ENCODE data around the gene CHD9.
"Not testable (repeated sequence)": the region's sequence is repeated elsewhere in the genome, so short reads cannot be mapped to it uniquely, and the experiment has no call there.

CHD9 gene

DNA sequence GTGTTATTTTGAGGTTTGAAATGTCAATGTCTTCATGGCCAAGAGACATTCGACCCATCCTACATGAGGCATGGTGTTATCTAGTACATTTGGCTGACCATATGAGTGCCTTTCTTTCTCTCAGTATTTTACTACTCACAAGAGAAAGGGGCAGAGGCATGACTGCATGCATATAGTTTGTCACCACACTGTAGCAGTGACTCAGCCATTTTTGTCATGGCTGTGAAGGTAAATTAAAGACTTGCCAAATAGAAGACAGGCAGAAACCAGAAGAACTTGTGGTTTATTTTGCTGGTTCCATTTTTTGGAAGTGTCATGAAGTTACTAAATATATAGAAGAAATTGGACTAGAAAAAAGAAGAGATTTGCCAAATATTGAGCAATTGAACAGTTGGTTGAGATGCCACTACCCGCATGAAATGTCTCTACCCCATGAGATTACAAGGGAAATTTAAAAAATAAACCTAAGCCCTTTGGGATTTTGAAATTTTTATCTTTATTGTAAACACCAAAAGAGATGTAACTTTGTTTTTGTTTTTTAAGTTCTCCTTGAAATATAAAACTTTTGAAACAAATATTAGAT is 170.3 kb downstream of the CHD9 start:
- Mint-ChIP-seq H3K4me3 (no peak overlapping the region), H3K9me3 (no peaks in the 10 kb centered on the region), H3K4me1 (no peaks in the 10 kb centered on the region), H3K27ac (no peak overlapping the region), H3K36me3 (ENCODE audit: low read depth) (peaks cover 16% of the 10 kb centered on the region), H3K27me3 (no peaks in the 10 kb centered on the region)
- ATAC-seq (no peak), DNase-seq (no peak)

- H3K27ac Mint-ChIP-seq: no peak overlapping the region
- no peaks in the 10 kb centered on the region for H3K27me3 Mint-ChIP-seq
- ATAC-seq: no peak
- H3K9me3 Mint-ChIP-seq: no peaks in the 10 kb centered on the region
- H3K4me1 Mint-ChIP-seq: peaks cover 11% of the 10 kb centered on the region
- no peak for DNase-seq
- no peak overlapping the region for H3K4me3 Mint-ChIP-seq
- H3K36me3 Mint-ChIP-seq (ENCODE audit: low read depth): peaks cover 32% of the 10 kb centered on the region
Observed at GRCh38 chr16:53232826-53233529, 178.2 kb downstream of the CHD9 start.

DNA sequence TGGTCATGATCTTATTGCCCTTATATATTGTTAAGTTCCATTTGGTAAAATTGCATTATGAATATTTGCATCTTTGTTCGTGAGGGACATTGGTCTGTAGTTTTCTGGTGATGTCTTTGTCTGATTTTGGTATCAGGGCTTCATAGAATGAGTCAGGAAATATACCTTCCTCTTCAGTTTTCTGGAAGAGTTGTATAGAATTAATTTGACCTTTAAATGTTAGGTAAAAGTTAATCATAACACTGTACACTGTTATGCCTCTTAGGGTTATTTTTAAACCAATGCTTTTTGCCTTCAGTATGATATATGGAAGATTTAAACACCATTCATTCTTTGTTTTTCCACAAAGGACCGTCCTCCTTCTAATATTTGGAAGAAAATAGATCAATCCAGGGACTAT is 180.0 kb downstream of the CHD9 start:
- ATAC-seq (peak; percentile 83), DNase-seq (no peak)
- H3K4me3 Mint-ChIP-seq: no peak overlapping the region
- H3K4me1 Mint-ChIP-seq: peaks cover 11% of the 10 kb centered on the region
- H3K27ac Mint-ChIP-seq: peak overlapping the region; percentile 37
- no peaks in the 10 kb centered on the region for H3K9me3 Mint-ChIP-seq
- peaks cover 30% of the 10 kb centered on the region for H3K36me3 Mint-ChIP-seq (ENCODE audit: low read depth)
- H3K27me3 Mint-ChIP-seq: no peaks in the 10 kb centered on the region

DNA sequence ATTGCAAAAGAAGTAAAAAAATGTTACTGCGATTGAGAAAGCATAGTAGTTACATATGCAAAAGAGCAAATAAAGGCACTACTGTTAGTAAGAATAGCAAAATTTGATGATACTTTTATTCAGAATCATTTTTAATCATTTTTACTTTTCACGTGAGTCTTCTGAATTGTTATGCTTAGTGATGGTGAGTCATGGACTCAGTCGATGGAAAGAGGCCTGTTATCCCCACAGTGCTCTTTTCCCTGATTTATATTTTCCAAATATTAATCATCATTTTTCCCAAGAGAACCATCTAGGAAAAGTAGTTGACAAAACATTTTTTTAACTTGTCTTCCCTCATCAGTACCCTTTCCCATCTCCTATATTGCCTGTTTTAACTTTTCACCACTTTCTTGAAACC is 181.1 kb downstream of the CHD9 start:
- H3K4me3 Mint-ChIP-seq: no peak overlapping the region
- no peaks in the 10 kb centered on the region for H3K27me3 Mint-ChIP-seq
- ATAC-seq: no peak
- H3K27ac Mint-ChIP-seq: no peak overlapping the region
- H3K36me3 Mint-ChIP-seq (ENCODE audit: low read depth): peaks cover 25% of the 10 kb centered on the region
- DNase-seq: no peak
- no peaks in the 10 kb centered on the region for H3K9me3 Mint-ChIP-seq
- H3K4me1 Mint-ChIP-seq: peaks cover 11% of the 10 kb centered on the region

GRCh38 chr16:53249331-53249730 is 194.5 kb downstream of the CHD9 start:
- ATAC-seq (no peak), DNase-seq (no peak)
- H3K27me3 Mint-ChIP-seq: no peaks in the 10 kb centered on the region
- no peak overlapping the region for H3K4me3 Mint-ChIP-seq
- no peaks in the 10 kb centered on the region for H3K4me1 Mint-ChIP-seq
- peaks cover 34% of the 10 kb centered on the region for H3K36me3 Mint-ChIP-seq (ENCODE audit: low read depth)
- H3K27ac Mint-ChIP-seq: no peak overlapping the region
- H3K9me3 Mint-ChIP-seq: no peaks in the 10 kb centered on the region

DNA sequence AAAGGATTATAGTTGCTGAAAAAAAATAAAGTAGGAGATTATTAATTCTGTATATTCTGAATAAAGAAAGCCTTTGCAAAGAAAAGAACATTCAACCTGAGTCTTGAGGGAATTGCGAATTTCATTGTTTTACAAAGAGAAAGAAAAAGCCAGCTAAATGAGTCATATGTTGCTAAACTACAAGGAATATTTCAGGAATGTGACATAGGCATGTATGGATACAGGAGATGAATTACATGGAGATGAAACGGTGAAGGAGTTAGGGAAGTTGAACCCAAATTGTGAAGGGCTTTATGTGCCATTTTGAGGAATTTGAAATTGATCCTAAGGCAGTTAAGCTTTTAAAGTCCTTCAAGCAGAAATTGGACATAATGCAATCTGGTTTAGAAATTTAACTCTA is 202.2 kb downstream of the CHD9 start:
- no peak for DNase-seq

GRCh38 chr16:53258809-53259208 is 204.0 kb downstream of the CHD9 start:
- no peak overlapping the region for H3K27ac Mint-ChIP-seq
- DNase-seq (no peak), ATAC-seq (no peak)
- H3K4me1 Mint-ChIP-seq: no peaks in the 10 kb centered on the region
- H3K27me3 Mint-ChIP-seq: no peaks in the 10 kb centered on the region
- peaks cover 39% of the 10 kb centered on the region for H3K36me3 Mint-ChIP-seq (ENCODE audit: low read depth)
- H3K4me3 Mint-ChIP-seq: no peak overlapping the region
- peaks cover 9% of the 10 kb centered on the region for H3K9me3 Mint-ChIP-seq

More for the DNA sequence above, 202.2 kb downstream of the CHD9 start:
- peaks cover 9% of the 10 kb centered on the region for H3K9me3 Mint-ChIP-seq
- H3K36me3 Mint-ChIP-seq (ENCODE audit: low read depth): peaks cover 43% of the 10 kb centered on the region
- H3K4me3 Mint-ChIP-seq: no peak overlapping the region
- no peak overlapping the region for H3K27ac Mint-ChIP-seq
- H3K4me1 Mint-ChIP-seq: no peaks in the 10 kb centered on the region
- no peaks in the 10 kb centered on the region for H3K27me3 Mint-ChIP-seq
- no peak for ATAC-seq

GRCh38 chr16:53261276-53261675 is 206.5 kb downstream of the CHD9 start:
- H3K36me3 Mint-ChIP-seq (ENCODE audit: low read depth): peaks cover 32% of the 10 kb centered on the region

DNA sequence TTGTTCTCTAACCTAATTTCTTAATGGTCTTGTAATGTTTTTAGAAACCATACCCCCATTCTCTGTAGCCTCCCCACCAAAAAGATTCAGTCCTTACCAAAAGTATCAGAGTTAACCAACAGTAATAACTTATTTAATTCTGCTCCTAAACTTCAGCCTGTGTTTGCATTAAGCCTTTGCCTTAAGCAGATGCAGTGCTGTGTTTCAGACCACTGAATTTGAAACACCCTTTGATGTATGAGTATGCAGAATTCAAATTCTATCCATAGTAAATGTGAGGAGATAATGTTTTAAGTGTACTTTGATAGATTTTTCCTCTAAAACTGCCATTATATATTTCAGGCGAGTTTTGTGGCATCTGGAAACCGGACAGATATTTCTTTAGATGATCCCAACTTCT is 207.9 kb downstream of the CHD9 start:
- peaks cover 22% of the 10 kb centered on the region for H3K36me3 Mint-ChIP-seq (ENCODE audit: low read depth)
- no peak for ATAC-seq
- H3K27ac Mint-ChIP-seq: no peak overlapping the region

More at GRCh38 chr16:53261276-53261675, 206.5 kb downstream of the CHD9 start:
- Mint-ChIP-seq H3K27ac (no peak overlapping the region), H3K27me3 (no peaks in the 10 kb centered on the region), H3K4me1 (no peaks in the 10 kb centered on the region), H3K9me3 (peaks cover 9% of the 10 kb centered on the region), H3K4me3 (no peak overlapping the region)
- ATAC-seq (no peak), DNase-seq (no peak)

GRCh38 chr16:53266156-53266555 is 211.4 kb downstream of the CHD9 start:
- DNase-seq: no peak
- Mint-ChIP-seq H3K27me3 (no peaks in the 10 kb centered on the region), H3K36me3 (ENCODE audit: low read depth) (peaks cover 7% of the 10 kb centered on the region), H3K4me1 (no peaks in the 10 kb centered on the region), H3K9me3 (no peaks in the 10 kb centered on the region), H3K4me3 (no peak overlapping the region), H3K27ac (no peak overlapping the region)
- no peak for ATAC-seq

More for the DNA sequence above, 207.9 kb downstream of the CHD9 start:
- no peak for DNase-seq
- no peaks in the 10 kb centered on the region for H3K27me3 Mint-ChIP-seq
- no peak overlapping the region for H3K4me3 Mint-ChIP-seq
- peaks cover 9% of the 10 kb centered on the region for H3K9me3 Mint-ChIP-seq
- no peaks in the 10 kb centered on the region for H3K4me1 Mint-ChIP-seq

GRCh38 chr16:53278498-53278897 is 223.7 kb downstream of the CHD9 start:
- DNase-seq; H3K27me3 Mint-ChIP-seq; H3K4me1 Mint-ChIP-seq; H3K36me3 Mint-ChIP-seq (ENCODE audit: low read depth); H3K4me3 Mint-ChIP-seq; H3K9me3 Mint-ChIP-seq; H3K27ac Mint-ChIP-seq; ATAC-seq: not testable (repeated sequence)

DNA sequence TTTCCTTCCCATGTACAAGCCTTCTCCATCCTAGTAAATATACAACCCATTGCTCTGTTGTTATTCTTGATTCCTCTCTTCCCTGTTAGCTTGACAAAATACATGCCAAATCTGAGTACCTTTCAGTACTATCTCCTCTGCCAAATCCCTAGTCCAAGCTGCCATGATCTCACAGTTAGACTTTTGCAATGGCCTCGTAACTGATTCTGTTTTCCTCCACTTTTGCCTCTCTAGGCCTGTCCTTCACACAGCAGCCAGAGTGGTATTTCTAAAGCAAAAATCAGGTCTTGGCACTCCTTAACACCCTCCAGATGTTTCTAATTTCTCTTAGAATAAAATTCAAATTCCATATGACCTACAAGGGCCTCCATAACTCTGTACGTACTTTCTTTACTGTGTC is 226.5 kb downstream of the CHD9 start:
- Mint-ChIP-seq H3K27ac (no peak overlapping the region), H3K36me3 (ENCODE audit: low read depth) (peaks cover 7% of the 10 kb centered on the region), H3K4me3 (no peak overlapping the region), H3K27me3 (no peaks in the 10 kb centered on the region), H3K4me1 (no peaks in the 10 kb centered on the region), H3K9me3 (no peaks in the 10 kb centered on the region)
- no peak for ATAC-seq
- no peak for DNase-seq

GRCh38 chr16:53281859-53282258 is 227.1 kb downstream of the CHD9 start:
- H3K27me3 Mint-ChIP-seq: no peaks in the 10 kb centered on the region
- H3K4me3 Mint-ChIP-seq: no peak overlapping the region
- H3K4me1 Mint-ChIP-seq: no peaks in the 10 kb centered on the region
- H3K27ac Mint-ChIP-seq: no peak overlapping the region
- no peak for ATAC-seq
- peaks cover 9% of the 10 kb centered on the region for H3K36me3 Mint-ChIP-seq (ENCODE audit: low read depth)
- H3K9me3 Mint-ChIP-seq: no peaks in the 10 kb centered on the region
- DNase-seq: no peak

DNA sequence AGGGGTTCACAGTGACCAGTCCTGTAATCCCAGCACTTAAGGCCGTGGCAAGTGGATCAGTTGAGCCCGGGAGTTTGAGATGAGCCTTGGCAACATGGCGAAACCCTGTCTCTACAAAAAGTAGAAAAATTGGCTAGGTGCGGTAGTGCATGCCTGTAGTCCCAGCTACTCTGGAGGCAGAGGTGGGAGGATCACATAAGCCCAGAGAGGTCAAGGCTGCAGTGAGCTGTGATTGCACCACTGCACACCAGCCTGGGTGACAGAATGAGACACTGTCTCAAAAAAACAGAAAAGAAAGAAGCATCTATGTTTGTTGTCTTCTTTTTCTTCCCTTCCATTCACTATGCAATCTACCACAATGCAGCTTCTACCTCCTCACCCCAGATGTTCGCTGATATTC is 227.5 kb downstream of the CHD9 start:
- DNase-seq (no peak), ATAC-seq (no peak)
- no peaks in the 10 kb centered on the region for H3K27me3 Mint-ChIP-seq
- H3K9me3 Mint-ChIP-seq: no peaks in the 10 kb centered on the region
- no peak overlapping the region for H3K4me3 Mint-ChIP-seq
- H3K4me1 Mint-ChIP-seq: no peaks in the 10 kb centered on the region
- H3K27ac Mint-ChIP-seq: no peak overlapping the region
- H3K36me3 Mint-ChIP-seq (ENCODE audit: low read depth): peaks cover 9% of the 10 kb centered on the region

DNA sequence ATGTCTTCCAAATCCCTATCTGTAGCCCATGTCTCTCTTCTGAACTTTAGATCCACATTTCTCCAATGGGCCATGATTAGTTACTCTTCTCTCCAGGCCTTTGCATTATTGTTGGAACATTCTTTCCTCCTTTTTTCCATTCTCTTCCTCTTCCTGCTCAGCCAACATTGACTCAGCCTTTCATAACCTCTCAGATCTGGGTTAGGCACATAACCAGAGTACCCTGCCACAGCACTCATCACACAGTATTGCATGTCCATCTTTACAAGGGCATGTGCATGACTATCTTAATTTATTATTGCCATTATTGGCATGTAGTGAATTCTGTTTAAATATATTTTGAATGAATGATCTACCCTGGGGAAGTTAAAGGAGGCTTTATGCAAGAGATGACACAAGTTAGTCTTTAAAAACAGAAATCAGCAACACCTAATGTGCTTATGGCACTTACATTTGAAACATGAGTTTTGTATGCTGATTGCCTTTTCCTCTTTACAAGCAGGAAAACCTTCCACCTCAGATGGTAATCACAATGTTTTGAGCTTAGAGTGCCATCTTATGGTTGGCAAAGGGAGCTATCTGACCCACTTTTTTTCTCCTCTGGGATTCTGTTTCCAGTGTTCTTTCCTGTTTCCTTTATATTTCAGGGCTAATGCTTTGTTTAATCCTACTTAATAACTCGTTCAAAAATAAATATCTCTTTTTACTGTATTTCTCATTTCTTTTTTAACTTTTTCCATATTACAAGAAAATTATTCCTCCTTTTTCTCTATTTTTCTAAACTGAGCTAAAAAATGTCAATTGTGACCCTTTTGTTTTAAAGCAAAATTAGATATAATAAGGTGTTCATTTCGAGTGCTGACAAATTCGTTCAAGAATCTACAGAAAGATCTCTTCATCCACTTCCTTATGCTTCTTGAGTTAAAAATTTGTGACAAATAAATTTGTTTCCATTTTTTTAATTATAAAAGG is 228.5 kb downstream of the CHD9 start:
- H3K27me3 Mint-ChIP-seq: no peaks in the 10 kb centered on the region
- DNase-seq (no peak), ATAC-seq (no peak)
- no peaks in the 10 kb centered on the region for H3K9me3 Mint-ChIP-seq
- H3K4me1 Mint-ChIP-seq: no peaks in the 10 kb centered on the region
- H3K4me3 Mint-ChIP-seq: no peak overlapping the region
- H3K27ac Mint-ChIP-seq: no peak overlapping the region
- H3K36me3 Mint-ChIP-seq (ENCODE audit: low read depth): peaks cover 14% of the 10 kb centered on the region
